Heart left ventricle (tissue), 13 donors: Measurements from ENCODE around the gene NPHP4.

ENCODE experiments used
- POLR2A ChIP-seq, 2 donors: fragments of 450-650 bp; IDR thresholded peaks; one replicate each; pipeline ENCODE4 v1.6.1; 2017; ENCODE audit warnings: antibody characterized with exemption in 2 of 2, mild to moderate bottlenecking in 2 of 2, moderate library complexity in 2 of 2
- TF ChIP-seq, protein P1 (sequence below), 12 donors: fragments of 200-600 bp; sonication (generic) in 4 of 12; IDR thresholded peaks; one replicate each; pipeline versions ENCODE4 v1.5.0 to v1.8.0; 2018 to 2022; ENCODE audit warnings: antibody characterized with exemption in 12 of 12, mild to moderate bottlenecking in 5 of 12
- donor health status: ischemic (EF 13 %, LVEDD 7.1; RV severe dilation, severe dysfunction).
- donor health status: DM: no; HTN: yes; CAD: no.
- donor health status: DM: no; HTN: no; CAD: no.
- donor health status: ischemic (EF 25% LVEDD 6.9; RV normal size, moderate dysfunction).
- donor health status: ischemic (EF 25% LVEDD 5.7; RV mildly dilated, moderate dysfunction).
- donor health status: ischemic (EF 35%, LVEDD 5.7; RV mildly dilated, moderate dysfunction).
- donor health status: nonischemic (EF 11% LVEDD 7.7; RV severe dilation, severe dysfunction).
- donor health status: DM: yes; HTN: yes; CAD: no.
- donor health status: PGD.
- donor health status: ischemic (EF 29% LVEDD 5.4; RV normal size, mild dysfunction).
- donor health status: nonischemic (EF 23%, LVEDD 6.1; RV moderate dilation, normal function).

GRCh38 chr1:6006882-6007281 lies 14.7 kb upstream of the NPHP4 start:
- TF ChIP-seq, protein P1, sequence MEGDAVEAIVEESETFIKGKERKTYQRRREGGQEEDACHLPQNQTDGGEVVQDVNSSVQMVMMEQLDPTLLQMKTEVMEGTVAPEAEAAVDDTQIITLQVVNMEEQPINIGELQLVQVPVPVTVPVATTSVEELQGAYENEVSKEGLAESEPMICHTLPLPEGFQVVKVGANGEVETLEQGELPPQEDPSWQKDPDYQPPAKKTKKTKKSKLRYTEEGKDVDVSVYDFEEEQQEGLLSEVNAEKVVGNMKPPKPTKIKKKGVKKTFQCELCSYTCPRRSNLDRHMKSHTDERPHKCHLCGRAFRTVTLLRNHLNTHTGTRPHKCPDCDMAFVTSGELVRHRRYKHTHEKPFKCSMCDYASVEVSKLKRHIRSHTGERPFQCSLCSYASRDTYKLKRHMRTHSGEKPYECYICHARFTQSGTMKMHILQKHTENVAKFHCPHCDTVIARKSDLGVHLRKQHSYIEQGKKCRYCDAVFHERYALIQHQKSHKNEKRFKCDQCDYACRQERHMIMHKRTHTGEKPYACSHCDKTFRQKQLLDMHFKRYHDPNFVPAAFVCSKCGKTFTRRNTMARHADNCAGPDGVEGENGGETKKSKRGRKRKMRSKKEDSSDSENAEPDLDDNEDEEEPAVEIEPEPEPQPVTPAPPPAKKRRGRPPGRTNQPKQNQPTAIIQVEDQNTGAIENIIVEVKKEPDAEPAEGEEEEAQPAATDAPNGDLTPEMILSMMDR (IDR thresholded peaks at IDR 0.05), result no peak
- no peak for TF ChIP-seq POLR2A (IDR thresholded peaks at IDR 0.05)
